NOMO-1 treated with dmso at 0.1 percent for 144 hours (cell line): ENCODE results near the gene NTM.
A peak's percentile ranks its signal among the peaks of the same experiment; 100 is the strongest.

ENCODE experiments used
- DNase-seq: peaks from one replicate; lab custom pipeline; 2025; ENCODE audit not compliant: unreplicated experiment; lab: John Stamatoyannopoulos, UW

The NTM gene

DNA sequence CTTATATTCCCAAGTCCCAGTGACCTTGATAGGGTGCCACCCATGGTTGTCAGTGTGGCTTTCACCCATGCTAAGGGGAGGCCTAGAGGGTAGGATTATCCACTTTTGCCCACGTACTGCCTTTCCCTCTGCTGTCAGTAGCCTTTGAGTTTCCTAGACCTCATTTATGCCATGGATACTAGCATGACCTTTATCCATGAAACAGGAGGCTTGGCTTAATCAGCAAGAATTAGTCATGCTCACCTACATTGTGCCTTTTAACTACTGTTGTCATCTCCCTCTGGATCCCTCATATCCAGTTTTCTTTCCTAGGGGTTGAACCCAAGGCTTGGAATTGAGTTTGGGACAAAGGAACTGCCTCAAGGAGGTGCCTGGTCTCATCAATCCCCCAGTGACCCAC lies 716.7 kb downstream of the NTM start:
- no peak for DNase-seq

DNA sequence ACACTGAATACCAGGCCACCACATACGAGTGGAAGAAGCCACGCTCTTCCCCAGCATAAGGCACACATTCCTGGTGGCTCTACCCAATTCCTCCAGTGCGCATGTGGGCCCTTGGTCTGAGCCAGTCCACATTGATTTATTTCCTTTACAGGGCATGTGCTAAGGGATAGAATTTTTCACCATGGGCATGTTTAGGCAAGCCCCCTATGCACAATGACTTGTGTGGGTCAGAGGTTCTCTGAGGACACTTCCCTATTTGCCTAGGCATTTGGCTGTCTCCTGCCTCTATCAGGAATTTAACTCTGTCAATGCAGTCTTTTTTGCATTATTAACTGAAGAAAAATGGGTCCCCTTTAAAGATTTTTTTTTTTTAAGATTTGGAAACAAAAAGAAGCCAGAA lies 718.1 kb downstream of the NTM start:
- peak; percentile 73 for DNase-seq

DNA sequence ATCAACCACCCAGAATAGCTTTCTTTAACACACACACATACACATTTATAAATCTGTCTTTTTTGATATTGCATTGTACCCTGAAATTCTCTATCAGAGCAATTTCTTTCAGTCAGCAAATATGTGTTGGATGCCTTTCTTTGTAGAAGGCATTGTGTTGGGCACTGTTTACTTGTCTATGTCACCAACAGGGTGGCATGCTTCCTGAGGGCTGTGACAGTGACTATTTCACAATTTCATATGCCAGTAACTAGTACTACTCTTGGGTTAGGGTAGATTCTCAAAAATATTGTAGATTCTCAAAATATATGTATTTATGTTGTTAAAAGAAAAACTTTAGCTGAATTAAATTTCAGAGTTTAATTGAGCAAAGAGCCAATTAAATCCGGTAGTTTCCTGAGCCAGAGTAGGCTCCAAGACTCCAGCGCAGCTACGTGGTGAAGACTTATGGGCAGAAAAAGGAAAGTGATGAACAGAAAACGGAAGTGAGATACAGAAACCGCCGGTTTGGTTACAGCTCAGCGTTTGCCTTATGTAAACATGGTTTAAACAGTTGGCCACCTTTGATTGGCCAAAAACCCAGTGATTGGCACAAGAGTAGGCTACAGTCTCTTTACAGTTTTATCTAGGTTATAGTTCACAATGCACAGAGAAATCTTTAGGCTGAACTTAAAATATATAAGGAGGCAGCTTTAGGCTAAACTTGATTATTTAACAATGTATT lies 723.3 kb downstream of the NTM start:
- DNase-seq: peak; percentile 86

- DNase-seq: no peak
Observed at GRCh38 chr11:132094598-132094997, 724.2 kb downstream of the NTM start.

DNA sequence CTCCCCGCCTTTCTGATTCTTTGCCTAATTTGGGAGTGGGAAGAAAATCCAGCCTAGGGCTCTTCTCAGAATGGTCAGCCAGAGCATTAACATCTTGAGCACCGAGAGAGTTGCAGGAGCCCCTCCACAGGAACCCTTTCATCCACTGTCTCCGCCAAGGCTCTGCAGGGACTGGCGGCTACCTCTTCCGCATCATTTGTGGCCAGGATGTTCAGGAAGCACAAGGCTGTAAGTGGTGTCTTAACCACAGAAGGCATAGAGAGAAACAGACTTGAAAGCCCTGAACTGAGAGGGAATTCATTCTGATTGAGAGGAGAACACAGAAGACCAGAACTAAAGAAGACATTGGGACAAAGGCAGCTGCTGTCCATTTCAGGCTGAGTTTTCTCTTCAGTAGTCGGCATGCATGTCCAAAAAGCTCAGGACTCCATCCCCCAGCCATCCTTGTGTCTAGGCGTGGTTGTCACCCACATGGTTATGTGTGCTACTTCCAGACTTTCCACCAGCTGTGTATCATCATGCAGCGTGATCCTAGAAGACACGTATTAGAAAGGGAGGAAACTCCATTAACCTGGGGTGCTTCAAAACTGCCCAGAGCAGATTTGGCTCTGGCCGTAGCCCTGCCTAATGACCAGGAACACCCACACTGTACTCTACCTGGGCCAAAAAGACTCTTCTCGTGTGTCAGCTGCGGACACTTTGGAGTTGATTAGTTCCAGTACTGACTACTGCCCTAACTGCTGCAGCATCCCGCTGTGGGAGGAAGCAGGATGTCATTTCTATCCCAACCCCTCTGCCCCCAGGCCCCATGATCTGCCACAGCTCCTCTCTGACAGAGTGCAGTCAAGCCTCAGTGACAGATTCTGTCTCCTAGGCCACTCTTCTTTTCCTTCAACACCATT lies 725.1 kb downstream of the NTM start:
- peak; percentile 66 for DNase-seq

- DNase-seq: no peak
Observed at GRCh38 chr11:132096132-132096825, 725.9 kb downstream of the NTM start.

DNA sequence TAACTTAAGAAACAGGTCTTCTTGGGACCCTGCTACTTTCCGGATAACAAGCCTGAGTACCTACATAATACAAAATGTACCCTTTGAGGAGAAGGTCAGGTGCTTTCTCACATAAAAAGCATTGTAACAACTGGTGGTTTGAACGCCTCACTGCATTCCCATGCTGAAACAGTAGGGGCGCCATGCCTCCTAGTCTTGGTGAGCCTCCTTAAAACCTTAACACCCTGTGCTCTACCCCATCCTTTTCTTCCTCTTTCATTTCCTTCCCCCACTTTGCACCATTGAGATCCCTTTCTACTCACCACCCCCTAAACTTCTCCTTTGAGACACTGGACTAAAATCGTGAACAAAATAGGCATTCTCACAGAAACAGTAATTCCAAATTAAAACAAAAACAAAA lies 729.3 kb downstream of the NTM start:
- peak; percentile 85 for DNase-seq

DNA sequence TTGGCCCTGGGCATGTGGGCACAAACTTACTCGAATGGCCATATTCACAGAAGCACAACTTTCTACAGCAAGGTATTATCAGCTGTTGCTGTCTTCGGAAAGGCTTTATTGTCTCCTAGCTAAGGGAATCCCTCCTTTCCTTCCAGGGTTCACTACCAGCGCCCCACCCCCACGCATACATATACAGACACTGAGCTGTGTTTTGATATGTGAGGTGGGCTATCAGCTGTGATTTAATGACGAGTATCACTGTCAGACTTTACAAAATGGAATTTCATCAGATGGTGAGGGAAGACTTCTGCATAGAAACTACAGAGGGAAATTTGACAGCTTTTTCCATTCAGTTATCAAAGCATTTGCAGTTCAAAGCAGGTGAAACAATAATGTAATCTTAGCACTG lies 730.2 kb downstream of the NTM start:
- DNase-seq: no peak

DNA sequence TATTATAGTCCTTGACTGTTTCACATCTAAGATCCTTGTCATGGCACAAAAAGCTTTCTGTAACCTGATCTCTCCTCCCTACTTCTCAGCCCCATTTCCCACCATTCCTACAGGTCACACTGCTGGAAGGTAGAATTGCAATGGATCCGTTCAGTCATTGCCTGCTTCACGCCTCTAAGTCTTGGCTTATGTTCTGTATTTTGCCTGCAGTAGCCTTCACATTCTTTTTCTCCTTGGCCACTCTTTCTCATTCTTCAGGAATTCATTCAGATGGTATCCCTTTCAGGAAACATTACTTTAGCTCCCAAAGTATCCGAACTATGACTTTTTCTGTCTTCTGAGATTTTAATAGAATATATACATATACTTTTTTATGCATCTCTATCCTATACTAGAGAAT lies 731.5 kb downstream of the NTM start:
- DNase-seq: no peak

DNA sequence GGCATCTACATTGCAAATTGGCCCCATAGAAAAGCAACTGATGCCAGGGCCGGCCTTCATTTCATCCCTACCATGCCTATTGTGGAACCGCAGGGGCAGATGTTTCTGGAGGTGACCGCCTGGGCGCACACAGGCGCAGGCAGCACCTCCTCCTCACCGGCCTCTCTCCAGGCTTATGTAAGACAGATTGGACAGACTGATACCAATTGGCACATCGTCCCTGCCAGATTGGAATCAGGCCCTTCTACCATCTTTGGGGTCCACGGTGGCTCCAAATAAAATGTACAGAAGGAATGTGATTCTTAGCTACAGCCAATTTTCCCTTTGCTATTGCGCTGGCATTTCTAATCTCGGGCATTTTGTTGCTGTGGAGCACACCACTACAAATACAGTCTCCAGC lies 732.6 kb downstream of the NTM start:
- DNase-seq: no peak

GRCh38 chr11:132106096-132106982 lies 735.9 kb downstream of the NTM start:
- no peak for DNase-seq

GRCh38 chr11:132111316-132111715 lies 740.9 kb downstream of the NTM start:
- no peak for DNase-seq

DNA sequence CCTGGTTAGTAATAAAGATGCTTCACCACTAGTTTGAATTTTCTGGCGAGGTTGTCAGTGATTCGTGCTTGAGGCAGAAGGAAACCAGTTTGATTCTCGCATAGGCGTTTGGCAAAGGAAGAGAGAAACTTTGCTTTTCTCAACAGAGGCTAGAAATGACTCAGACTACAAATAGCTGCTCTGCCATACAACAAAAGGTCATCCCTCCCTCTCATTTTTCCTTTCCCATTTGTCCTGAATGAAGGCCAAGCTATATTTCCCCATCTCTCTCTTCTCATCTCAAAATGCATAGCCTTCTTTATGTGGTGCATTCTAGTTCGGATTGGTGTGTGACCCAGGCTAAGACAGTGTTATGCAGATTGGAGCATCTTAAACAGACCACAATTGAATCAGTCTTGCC lies 741.4 kb downstream of the NTM start:
- no peak for DNase-seq

GRCh38 chr11:132112846-132113245 lies 742.4 kb downstream of the NTM start:
- no peak for DNase-seq

GRCh38 chr11:132114185-132114584 lies 743.8 kb downstream of the NTM start:
- peak; percentile 30 for DNase-seq

GRCh38 chr11:132114743-132115142 lies 744.3 kb downstream of the NTM start:
- DNase-seq: no peak

DNA sequence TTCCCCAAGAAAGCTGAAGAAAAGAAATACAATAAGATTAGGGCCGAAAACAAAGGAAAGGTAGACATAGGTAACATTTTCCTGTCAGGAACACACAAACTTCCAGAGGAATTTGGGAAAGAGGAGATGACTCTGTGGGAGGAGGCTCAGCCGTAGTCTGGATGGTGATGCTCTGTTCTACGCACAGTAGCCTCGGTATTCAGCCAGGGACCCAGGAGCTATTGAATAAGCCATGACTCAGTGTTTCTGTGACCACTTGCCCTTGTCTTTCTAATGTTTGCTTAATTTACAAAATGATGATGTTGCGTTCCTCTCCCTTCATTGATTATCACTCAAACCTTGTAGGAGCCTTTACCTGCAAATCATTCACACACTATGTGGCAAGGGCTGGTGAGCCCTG lies 745.0 kb downstream of the NTM start:
- no peak for DNase-seq

DNA sequence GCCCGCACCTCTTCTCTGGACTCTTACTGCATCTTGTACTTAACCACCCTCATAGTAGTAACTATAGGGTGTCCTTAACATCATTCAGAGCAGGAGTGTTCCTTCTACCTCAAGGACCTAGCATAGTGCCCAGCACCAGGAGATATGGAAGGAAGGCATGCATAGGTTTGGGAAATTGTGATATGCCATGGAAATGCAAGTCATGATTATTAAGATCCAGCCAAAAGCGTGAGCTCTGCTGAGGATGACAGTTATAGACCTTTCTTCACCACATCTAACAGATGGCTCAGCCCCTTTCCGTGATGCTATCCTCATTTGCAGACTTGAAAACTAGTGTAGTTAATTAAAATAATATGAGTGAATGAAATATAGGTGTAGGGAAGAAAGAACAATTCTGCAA lies 746.1 kb downstream of the NTM start:
- DNase-seq: no peak

DNA sequence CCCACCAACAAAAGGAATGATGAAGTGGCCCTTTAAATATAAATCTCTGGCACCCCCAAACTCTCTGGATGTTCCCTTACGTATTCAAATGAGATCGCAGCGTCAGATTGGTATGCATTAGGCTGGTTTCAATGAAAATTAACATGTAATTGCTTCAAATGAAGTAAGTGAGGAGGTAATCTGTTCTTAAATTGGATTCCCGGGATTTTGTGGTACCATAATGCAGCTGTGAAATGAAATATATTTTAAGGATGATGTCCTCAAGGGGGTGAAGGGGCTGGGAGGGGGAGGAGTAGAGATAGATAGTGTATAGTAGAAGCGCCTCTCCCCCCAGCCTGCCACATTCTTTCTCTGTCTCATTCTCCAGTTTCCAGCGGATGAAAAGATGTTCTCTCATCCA lies 748.2 kb downstream of the NTM start:
- no peak for DNase-seq

- DNase-seq: no peak
Observed at GRCh38 chr11:132119573-132119972, 749.2 kb downstream of the NTM start.

- no peak for DNase-seq
Observed at GRCh38 chr11:132122735-132123134, 752.3 kb downstream of the NTM start.
